GM11168 (cell line): ENCODE measurements around the gene EPSTI1.

Source experiments
- in situ Hi-C: fragments of 300-500 bp; cut with MboI; formaldehyde crosslinking; loops from one replicate; pipeline ENCODE4 v1.12.0; 2022; ENCODE audit warnings: low sequenced_read_pairs; ENCODE audit not compliant: unreplicated experiment

EPSTI1 gene

DNA sequence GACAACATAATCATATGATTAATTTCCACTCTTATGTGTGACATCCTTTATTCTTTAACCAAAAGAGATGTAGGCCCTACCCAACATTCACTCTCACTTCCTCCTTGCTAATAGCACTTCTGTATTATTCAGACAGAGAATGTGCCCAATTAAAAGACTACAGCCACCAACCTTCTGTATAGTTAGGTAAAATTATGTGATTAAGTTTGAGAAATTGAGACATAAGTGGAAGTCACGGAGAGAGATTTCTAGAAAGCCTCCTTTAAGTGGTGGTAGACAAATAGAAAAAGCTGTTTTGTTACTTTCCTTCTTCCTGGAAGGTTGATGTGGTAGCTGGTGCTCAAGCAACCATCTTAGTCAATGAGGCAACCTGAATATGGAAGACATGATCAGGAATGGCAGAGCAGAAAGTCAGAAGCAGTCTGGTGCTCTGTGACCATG, 14.8 kb downstream of the EPSTI1 start:
- in situ Hi-C loops: loop anchor here (10.0 kb wide), 1 partner anchor 148 kb away; no protein-coding TSS in a partner anchor

GRCh38 chr13:42976066-42976465, 16.0 kb downstream of the EPSTI1 start:
- in situ Hi-C loops: loop anchor here (10.0 kb wide), 1 partner anchor 149 kb away; no protein-coding TSS in a partner anchor

GRCh38 chr13:42973581-42973980, 18.5 kb downstream of the EPSTI1 start:
- in situ Hi-C loops: loop anchor here (10.0 to 25.0 kb wide), 2 partner anchors 151 to 839 kb away; no protein-coding TSS in a partner anchor

DNA sequence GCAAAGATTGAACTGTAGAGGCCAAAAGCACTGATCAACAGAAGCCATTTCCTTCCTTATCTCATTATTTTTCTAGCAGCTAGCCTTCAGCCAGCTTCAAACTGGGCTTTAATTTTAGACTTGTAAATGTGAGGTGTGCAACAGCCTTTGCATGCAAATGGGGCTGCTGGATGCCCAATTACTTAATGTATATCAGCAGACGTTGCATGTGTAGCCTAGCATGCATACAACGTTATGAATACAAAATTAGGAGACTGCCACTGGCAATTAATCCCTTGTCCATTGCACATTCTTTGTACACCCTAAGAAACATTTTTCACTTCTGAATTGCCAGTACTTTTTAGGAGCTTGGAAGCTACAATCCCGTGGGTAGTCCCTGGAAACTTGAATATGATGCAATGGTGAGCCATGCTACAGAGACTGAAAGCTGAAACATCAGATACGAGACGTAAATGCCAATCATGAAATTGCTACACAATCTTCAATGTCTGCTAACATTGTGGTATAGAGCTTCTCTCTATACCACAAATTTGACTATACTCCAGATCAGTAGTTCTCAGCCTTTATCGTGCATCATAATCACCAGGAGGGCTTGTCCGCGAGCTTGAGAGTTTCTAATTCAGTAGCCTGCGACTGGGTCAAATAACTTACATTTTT, 20.2 kb downstream of the EPSTI1 start:
- in situ Hi-C loops: loop anchor here (10.0 to 25.0 kb wide), 2 partner anchors 153 to 840 kb away; no protein-coding TSS in a partner anchor

GRCh38 chr13:42970824-42971690, 21.0 kb downstream of the EPSTI1 start:
- in situ Hi-C loops: loop anchor here (10.0 to 25.0 kb wide), 2 partner anchors 154 to 841 kb away; no protein-coding TSS in a partner anchor

GRCh38 chr13:42969565-42970172, 22.4 kb downstream of the EPSTI1 start:
- in situ Hi-C loops: loop anchor here (10.0 to 25.0 kb wide), 2 partner anchors 155 to 843 kb away; no protein-coding TSS in a partner anchor

DNA sequence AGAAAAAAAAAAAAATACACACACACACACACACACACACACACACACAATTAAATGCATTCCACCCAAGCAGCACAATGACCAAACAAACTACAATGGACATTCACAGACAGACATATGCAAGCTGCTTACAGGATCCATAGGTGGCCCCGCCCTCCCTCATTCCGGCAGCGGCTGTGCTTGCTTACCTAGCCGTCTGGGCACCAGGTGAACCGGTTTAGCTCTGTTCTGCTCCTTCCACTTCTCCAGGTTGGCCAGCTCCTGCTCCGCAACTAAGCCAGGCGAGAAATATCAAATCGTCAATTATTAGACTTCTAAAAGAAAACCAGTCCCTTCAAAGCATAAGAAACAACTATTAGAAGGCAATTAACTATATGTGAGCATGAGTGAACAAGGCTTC, 23.1 kb downstream of the EPSTI1 start:
- in situ Hi-C loops: loop anchor here (25.0 kb wide), 1 partner anchor 843 kb away; no protein-coding TSS in a partner anchor

GRCh38 chr13:42967660-42968059, 24.4 kb downstream of the EPSTI1 start:
- in situ Hi-C loops: loop anchor here (25.0 kb wide), 1 partner anchor 845 kb away; no protein-coding TSS in a partner anchor

- in situ Hi-C loops: loop anchor here (25.0 kb wide), 1 partner anchor 847 kb away; no protein-coding TSS in a partner anchor
Measured at GRCh38 chr13:42965281-42965680, 26.8 kb downstream of the EPSTI1 start.

GRCh38 chr13:42964761-42965161, 27.3 kb downstream of the EPSTI1 start:
- in situ Hi-C loops: loop anchor here (25.0 kb wide), 1 partner anchor 848 kb away; no protein-coding TSS in a partner anchor

GRCh38 chr13:42959615-42960014, 32.4 kb downstream of the EPSTI1 start:
- in situ Hi-C loops: loop anchor here (25.0 kb wide), 1 partner anchor 853 kb away; no protein-coding TSS in a partner anchor

- in situ Hi-C loops: loop anchor here (25.0 kb wide), 1 partner anchor 854 kb away; no protein-coding TSS in a partner anchor
Measured at GRCh38 chr13:42957881-42958280, 34.2 kb downstream of the EPSTI1 start.

GRCh38 chr13:42950181-42950580, 41.9 kb downstream of the EPSTI1 start:
- in situ Hi-C loops: loop anchor here (25.0 kb wide), 1 partner anchor 862 kb away; no protein-coding TSS in a partner anchor

GRCh38 chr13:42947925-42948324, 44.1 kb downstream of the EPSTI1 start:
- in situ Hi-C loops: no loop called here

GRCh38 chr13:42946927-42947326, 45.1 kb downstream of the EPSTI1 start:
- in situ Hi-C loops: no loop called here

- in situ Hi-C loops: no loop called here
Measured at GRCh38 chr13:42929886-42930535, 62.0 kb downstream of the EPSTI1 start.

DNA sequence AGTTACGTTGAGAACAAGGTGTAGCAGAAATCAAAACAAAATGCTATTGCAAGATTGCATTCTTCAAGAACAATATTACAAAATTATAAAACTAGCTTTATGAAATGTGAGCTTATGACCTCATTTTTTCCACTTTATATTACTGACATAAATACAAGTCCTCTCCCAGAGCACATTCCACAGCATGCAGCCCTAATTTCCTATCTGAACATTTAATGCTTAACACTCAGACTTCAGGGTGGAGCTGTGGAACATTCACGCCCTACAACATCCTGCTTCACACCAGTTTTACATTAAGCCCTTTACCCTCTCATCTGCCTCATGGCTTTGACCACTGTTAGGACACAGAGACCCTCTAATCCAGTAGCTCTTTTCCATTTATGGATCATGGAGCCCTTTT, 65.5 kb downstream of the EPSTI1 start:
- in situ Hi-C loops: no loop called here

GRCh38 chr13:42926043-42926442, 66.0 kb downstream of the EPSTI1 start:
- in situ Hi-C loops: no loop called here

- in situ Hi-C loops: no loop called here
Measured at GRCh38 chr13:42925626-42926025, 66.4 kb downstream of the EPSTI1 start.

DNA sequence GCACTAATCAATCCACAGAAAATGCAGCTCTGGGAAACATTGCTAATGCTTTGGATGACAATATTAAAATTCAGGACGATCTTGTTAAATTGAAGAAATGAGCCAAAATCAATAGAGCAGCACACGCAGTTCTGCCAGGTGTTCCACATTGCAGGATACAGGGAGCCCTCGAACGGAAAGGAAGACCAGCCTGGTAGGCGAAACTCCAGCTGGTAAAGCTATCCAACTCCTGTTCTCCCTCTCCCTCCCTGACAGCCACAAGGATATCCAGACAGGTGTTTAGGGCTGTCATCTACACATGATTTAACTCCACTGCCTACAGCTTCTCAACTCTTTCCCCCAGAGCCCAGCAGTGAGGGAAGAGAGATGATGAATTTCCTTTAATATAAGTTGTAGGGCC, 67.7 kb downstream of the EPSTI1 start:
- in situ Hi-C loops: no loop called here
